GM21576 (cell line): ENCODE data around the gene SOX2.

ENCODE experiments used
- ATAC-seq: cut with Tn5 transposase; IDR thresholded peaks from one replicate; pipeline ENCODE4 v1.9.1; 2021; ENCODE audit warnings: mild to moderate bottlenecking, moderate library complexity; ENCODE audit not compliant: unreplicated experiment

Gene SOX2

DNA sequence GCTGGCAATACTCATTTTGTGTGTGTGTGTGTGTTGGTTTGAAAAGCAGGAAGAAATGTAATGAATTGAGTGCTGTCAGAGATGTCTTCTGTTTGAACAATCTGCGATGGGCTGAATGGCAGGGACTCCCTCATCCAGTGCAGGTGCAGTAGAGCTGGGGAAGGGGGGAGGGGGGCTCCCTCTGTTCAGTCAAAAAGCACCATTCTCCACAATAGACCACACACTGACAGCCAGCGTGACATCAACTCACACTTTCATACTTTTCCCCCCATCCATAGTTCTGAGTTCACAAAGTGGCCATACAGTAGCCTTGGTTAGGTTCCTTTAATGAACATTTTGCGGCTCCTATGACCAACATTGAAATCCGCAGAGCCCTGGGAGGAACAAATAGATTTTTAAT, 10.4 kb downstream of the SOX2 start:
- ATAC-seq, result no peak

DNA sequence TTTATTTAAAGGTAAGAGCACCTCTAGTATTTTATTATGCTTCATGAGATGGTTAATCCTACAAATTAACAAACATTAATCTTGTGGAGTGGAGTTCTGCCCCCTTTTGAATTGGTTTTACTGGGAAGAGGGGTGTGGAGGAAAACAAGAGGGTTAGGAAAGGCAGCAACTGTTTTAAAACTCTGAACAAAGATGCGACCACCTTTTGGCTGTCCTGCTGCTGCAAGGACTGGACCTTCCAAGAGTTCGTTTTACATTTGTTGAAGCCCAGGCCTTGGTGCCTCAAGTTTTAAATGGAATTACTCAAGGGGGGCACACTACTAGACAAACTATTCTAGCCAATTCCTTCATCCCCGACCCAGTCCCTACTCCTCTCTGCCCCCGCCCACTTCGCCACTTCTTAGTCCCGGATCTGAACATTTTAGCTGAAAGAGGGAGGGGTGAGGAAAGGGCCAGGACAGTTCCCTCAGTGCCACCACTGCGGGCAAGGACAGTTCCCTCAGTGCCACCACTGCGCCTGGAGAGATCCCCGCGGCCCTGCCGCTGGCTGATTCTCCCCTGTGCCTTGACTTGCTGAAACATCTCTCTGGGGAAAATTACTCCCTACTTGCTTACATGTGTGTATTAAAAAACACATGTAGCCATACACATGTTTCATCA, 11.2 kb downstream of the SOX2 start:
- no peak for ATAC-seq

DNA sequence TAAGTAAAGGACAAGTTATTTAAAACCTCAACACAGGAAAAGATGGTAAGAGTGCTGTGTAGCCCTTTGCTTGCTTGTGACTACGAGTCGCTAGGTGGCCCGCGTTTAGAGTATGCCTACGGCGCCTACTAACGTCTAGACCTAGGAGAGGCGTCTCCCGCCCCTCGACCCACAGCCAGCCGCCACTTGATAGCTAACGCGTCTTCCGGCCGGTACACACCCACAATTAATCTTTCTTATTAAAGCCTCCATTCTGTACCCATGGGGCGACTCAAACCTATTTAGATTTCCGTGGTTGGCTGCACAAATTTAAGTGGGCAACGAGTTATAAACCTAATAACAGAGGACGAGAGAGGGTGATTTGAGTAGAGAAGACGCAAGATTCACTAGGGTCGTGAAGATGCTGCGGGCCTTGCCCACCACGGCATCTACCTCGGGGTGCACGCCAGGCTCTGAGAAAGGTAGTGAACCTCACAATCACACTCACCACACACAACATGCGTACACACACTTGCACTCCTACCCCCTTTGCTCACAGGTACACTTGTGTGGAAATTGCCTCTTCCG, 12.0 kb downstream of the SOX2 start:
- no peak for ATAC-seq

DNA sequence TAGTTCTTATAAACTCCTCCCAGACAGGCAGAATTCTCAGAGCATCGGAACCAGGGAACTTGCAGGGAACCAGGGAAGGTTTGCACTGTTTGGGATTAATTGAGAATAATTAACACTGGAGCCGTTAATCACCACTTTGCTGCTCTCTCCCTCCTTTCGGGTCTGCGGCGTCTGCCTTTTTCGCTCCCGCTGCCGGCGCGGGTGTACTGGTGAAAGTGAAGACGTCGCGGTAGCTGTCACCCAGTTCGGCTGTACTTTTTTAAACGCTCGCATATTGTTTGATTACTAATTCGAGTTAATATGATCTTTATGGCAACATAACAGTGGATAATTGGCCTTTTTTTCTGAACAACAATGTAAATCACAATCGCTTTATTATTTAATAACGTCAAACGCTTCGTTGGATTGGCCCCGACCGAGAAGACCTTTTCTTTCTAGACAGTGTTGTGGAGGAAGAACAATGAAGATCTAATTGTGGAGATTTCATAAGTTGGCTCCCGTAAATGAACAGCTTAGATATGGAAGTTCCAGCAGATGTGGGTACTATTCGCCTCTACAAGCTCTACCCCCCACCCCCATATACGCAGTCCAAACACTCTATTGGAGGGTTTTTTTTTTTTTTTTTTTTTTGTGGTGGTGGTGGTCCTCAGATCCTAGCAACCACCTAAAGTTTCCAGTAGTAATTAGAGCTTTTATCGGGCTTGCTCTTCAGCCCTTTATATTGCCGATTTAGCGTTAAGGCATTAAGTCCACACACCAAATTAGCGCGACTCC, 12.7 kb downstream of the SOX2 start:
- ATAC-seq, result no peak

GRCh38 chr3:181725131-181725731, 13.5 kb downstream of the SOX2 start:
- ATAC-seq, result no peak

DNA sequence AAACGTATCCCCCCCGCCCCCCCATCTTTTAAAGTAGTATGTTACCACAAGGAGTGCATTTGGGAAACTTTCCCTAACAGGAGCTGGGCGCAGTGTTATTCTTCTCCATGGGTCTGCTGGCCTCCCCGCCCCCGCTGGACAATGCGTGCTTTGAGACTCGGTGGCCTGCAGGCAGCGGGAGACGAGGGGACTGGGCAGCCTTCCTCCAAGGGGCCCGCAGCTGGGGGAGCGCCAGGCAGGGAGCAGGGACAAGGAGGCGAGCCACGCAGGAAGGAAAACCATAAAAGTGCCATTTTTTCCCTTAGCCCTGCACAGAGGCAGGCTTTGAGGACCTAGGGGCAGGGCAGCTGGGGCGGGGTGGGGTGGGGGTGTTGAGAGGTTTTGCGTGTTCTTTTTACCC, 14.1 kb downstream of the SOX2 start:
- ATAC-seq, result no peak

DNA sequence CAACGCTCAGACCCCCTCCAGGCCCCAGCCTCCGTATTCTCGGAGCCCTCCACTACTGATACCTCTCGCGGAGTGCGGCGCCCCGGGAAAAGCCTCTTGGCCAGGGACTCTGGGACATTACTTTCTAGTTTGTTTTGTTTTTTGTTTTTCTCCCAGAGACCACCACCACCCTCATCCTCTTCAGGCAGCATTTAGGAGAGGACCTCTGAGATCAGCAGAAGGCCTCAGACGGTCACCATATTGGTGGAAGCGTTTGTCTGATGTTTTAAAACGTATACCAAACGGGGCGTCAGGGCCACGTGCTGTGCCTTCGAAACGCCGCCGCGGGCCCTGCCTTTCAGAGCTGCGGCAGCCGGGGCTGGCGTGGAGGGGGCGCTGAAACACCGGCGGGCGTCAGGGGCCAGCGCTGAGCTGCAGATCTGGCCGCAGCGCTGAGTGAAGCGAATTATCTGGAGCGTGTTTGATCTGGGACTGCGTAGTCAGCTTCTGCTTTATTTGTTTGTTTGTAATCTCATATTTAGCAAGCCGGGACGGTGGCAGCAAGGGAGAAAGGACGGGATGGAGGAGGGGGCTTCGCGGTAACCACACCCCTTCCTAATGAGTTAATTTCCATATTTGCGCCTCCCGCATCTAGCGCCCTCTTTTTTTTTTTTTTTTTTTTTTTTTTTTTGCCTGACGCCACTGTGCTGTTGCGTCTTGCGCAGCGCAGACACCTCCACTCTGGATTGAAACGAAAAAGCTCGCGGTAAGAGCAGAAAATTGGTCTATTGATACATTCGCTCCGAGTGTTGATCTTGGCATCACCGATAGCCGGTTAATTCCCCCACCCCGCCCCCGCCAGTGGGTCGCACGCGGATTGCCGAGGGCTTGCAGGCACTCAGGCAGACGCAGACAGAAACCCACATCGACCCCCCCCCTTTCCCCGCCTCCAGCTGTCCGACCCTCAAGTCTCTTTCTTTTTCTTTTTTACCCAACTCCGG, 14.9 kb downstream of the SOX2 start:
- no peak for ATAC-seq

- ATAC-seq, result no peak
These were observed 15.8 kb downstream of the SOX2 start for GRCh38 chr3:181727341-181728032.

GRCh38 chr3:181728470-181729340, 17.0 kb downstream of the SOX2 start:
- no peak for ATAC-seq

- ATAC-seq, result no peak
These were observed 17.7 kb downstream of the SOX2 start for GRCh38 chr3:181729341-181729869.

DNA sequence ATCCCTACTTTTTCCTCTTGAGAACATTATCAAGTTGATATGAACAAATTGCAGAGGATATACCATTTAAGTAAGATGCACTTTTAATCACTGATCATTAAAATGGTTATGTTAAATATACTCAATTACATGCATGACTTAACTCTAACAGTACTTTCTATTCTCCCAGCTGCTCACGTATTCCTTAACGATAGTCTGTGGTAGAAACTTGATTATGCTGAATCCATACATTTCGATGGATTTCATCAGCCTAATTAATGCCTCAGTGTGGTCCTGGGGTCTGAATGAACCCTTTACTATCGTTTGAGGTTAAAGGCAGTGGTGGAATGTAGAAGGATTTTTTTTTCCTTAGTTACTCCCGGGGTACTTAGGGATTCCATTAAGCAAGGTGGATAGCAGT, 18.6 kb downstream of the SOX2 start:
- ATAC-seq, result no peak

- no peak for ATAC-seq
These were observed 19.2 kb downstream of the SOX2 start for GRCh38 chr3:181730934-181731333.

GRCh38 chr3:181735911-181736310, 24.2 kb downstream of the SOX2 start:
- no peak for ATAC-seq

GRCh38 chr3:181738551-181738950, 26.8 kb downstream of the SOX2 start:
- no peak for ATAC-seq

GRCh38 chr3:181739628-181740027, 27.9 kb downstream of the SOX2 start:
- ATAC-seq, result no peak

GRCh38 chr3:181741417-181741816, 29.7 kb downstream of the SOX2 start:
- no peak for ATAC-seq

- ATAC-seq, result no peak
These were observed 40.5 kb downstream of the SOX2 start for GRCh38 chr3:181752202-181752671.

GRCh38 chr3:181753391-181753790, 41.7 kb downstream of the SOX2 start:
- no peak for ATAC-seq

DNA sequence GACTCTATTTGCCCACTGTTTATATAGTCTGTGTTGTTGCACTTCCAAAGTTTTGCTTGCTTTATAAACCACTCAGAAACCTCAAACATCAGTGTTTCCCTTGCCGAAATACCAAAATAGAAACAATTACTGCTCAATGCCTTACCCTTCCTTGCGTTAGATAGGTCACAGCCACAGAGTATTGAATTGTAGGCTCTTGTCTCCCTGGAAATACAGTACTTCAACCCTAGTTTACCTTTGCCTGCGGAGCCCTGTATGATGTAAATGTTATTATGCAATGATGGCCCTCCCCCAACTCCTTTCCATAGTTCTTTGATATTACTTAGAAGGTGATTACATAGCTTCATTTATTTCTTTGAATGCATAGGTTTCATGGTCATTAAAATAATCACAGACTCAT, 44.2 kb downstream of the SOX2 start:
- ATAC-seq, result no peak
